Mesenteric fat pad (tissue), 1 donor: ENCODE results near the gene OR5AN1. TPM values are rescaled to one million over a fixed set of nuclear protein-coding genes. Genes with fewer than 3 reads are reported as not detected.
A peak's percentile ranks its signal among the peaks of the same experiment; 100 is the strongest.
"Not testable (repeated sequence)": the region's sequence is repeated elsewhere in the genome, so short reads cannot be mapped to it uniquely, and the experiment has no call there.

Experiments
- DNase-seq: peaks from one replicate; pipeline ENCODE4 v3.0.0-alpha.2; 2020; ENCODE audit warnings: low spot score
- long read RNA-seq: library from polyadenylated mRNA; unstranded; transcript quantifications from one replicate; pipeline ENCODE4 v2.0.0, GENCODE V29; 2020
- total RNA-seq: library from RNA; stranded (reverse); fragmentation: NEBNext Ultra II Directional; extraction: Animal tissue kit (Norgen Biotek cat#: 25700); gene quantifications from one replicate; pipeline ENCODE4 v1.2.1, GENCODE V29; 2021
- donor health status: DM: yes; HTN: yes; CAD: no.

OR5AN1 gene, protein sequence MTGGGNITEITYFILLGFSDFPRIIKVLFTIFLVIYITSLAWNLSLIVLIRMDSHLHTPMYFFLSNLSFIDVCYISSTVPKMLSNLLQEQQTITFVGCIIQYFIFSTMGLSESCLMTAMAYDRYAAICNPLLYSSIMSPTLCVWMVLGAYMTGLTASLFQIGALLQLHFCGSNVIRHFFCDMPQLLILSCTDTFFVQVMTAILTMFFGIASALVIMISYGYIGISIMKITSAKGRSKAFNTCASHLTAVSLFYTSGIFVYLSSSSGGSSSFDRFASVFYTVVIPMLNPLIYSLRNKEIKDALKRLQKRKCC
- not detected for total RNA-seq
- long read RNA-seq: 0 reads

DNA sequence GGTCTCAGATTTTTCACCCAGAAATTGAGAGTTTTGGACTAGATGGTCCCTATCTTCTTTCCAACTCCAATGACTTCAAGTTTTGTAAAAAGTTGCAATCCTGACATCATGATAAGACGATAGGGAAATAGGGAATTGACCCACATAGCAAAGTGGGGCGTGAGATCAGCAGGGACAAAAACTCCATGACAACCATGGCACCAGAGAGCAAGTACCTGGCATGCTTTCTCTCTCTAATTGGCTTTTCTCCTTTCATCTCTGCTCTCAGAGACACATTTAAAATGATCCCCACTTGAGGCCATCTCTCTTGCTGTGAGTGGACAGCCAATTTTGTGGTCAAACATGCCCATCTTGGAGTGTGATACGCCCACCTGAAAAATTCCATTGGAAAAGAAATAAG is at the start of gene OR5AN1:
Gene OR5AN1, plus strand, starts transcription at position 301 of the 400 bp plus-strand sequence. CDS start 5,564 bp downstream, outside the sequence.
- DNase-seq: no peak

DNA sequence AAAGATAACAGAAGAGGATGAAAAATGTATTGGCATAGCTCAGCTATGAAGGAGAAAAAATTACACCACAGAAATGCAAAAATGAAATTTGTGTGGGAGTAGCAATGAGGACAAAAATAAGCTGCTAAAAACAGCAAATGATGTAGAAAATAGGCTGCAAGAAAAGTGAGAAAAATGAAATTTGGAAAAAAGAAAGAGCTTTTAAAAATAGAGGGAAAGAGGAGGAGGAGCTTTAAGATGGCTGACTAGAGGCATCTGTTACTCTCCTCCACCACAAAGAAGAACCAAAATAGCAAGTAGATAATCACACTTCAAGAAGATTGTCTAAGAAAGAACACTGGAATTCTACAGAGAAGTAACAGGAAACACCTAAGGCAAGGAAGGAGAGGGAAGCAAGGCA is 23.7 kb upstream of the OR5AN1 start:
- no peak for DNase-seq

DNA sequence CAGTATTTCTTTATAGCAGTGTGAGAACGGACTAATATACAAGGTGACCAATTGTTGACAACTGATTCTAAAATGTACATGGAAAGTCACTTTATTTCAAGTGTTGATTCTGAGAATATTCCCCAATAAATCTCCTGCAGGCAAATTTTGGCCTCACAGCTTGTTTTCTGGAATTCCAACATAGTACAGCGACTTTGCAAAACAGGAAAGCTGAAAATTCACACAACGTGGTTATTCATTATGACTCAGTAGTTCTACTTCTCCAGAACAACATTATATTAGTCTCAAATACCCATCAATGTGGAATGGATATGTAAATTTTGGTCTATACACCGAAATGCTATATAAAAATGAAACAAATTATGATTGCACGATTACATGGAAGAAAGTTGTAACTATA is 22.5 kb upstream of the OR5AN1 start:
- DNase-seq: no peak

DNA sequence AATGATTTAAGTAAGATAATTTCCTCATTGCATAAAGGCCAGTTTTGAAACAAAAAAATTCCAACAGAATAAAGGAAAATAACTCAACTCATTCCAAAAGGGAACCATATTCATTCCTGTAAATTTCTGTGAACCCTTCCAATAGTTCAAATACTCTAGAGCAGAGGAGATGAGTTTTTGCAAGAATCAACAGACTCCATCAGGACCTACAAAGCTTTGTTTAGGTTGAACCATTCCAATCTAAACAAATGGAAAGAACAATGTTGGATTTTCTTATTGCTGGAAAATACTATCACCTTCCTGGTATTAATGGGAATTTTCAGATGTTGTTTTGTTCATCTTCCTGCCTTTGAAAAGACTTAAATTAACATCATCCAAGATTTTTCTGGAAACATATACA is 21.8 kb upstream of the OR5AN1 start:
- DNase-seq: no peak

DNA sequence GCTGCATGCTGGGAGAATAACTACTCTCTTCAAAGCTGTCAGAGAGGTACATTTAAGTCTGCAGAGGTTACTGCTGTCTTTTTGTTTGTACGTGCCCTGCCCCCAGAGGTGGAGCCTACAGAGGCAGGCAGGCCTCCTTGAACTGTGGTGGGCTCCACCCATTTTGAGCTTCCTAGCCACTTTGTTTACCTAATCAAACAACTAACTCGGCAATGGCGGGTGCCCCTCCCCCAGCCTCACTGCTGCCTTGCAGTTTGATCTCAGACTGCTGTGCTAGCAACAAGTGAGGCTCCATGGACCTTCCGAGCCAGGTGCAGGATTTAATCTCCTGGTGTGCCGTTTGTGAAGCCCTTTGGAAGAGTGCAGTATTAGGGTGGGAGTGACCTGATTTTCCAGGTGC is 9.0 kb upstream of the OR5AN1 start:
- not testable (repeated sequence) for DNase-seq

DNA sequence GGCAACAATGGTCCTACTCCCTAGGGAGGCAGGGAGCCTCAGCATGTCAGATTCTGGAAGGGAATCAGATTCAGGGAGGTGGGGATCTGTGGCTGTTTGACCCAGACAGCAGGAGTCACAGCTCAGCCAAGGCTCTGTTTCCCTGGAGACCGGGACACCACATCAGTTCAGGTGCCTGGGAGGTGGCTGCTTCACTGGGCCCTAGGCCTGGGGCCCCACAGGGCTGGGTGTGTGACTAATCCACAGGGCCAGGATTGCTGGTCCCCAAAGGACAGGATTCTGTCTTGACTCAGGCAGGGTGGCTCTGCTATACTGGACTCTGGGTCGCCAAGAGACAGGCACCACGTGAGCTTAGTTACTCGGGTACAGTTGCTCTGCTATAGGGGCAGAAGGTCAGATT is 3.5 kb upstream of the OR5AN1 start:
- peak; percentile 57 for DNase-seq

DNA sequence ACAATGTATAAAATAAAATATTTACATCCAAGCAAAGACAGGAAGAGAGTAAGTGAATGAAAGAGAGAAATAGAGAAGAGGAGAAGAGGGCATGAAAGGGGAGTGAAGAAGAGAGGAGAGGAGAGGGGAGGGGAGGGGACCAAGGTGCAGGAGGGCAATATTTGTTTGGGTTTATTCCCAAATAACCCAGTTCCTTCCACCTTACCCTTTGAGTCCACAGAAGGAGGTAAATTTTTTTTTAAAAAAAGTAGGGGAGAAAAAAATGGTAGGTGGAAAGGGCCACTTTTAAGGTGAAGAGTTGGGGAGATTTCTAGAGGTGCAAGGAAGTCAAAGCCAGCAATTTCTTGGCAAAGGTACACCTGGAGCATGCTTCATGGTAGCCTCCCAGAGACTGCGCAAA is 2.1 kb upstream of the OR5AN1 start:
- no peak for DNase-seq

DNA sequence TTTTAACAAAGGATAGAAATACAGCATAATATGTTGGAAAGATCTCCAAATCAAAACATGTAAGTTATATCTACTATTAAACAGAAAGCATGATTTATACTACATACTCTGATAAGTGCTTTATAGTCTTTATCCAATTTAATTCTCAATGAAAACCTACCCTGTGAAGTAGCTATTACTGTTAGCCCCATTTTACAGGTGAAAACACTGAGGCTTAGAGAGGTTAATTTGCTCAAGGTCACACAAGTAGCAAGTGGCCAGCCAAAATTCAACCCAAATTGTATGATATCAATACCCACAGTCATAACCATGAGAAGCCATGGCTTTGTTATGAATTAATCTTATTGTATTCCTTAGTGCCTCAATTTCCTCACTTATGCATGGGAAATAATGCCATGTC is 675 bp upstream of the OR5AN1 start:
- DNase-seq: no peak

DNA sequence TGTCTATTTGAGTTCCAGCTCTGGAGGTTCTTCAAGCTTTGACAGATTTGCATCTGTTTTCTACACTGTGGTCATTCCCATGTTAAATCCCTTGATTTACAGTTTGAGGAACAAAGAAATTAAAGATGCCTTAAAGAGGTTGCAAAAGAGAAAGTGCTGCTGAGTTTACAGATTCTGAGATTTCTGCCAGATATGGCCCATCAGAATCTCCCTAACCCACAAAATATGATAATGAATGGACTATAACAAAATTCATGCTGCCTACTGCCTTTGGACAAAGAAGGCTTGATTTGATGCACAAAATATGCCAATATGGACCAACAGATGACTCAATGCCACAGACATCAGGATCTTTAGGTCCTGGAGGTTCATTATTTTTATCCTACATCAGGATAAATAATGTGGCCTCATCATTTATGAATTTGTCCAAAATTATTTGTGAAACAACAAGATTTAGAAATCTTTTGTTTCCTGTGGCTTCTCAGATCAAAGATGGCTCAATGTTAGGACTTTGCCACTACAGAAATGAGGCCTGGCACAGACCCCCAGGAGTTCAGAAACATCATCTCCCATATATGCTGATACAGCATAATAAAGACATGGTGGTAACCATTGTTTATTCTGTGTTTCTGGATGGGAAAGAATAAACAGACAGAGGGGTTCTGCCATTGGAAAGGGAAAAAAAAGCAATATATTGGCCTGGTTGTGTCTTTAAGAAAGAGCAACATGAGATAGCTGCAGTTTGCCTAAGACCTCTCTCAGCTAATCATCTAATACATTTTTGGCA is 6.7 kb downstream of the OR5AN1 start:
- DNase-seq: no peak

DNA sequence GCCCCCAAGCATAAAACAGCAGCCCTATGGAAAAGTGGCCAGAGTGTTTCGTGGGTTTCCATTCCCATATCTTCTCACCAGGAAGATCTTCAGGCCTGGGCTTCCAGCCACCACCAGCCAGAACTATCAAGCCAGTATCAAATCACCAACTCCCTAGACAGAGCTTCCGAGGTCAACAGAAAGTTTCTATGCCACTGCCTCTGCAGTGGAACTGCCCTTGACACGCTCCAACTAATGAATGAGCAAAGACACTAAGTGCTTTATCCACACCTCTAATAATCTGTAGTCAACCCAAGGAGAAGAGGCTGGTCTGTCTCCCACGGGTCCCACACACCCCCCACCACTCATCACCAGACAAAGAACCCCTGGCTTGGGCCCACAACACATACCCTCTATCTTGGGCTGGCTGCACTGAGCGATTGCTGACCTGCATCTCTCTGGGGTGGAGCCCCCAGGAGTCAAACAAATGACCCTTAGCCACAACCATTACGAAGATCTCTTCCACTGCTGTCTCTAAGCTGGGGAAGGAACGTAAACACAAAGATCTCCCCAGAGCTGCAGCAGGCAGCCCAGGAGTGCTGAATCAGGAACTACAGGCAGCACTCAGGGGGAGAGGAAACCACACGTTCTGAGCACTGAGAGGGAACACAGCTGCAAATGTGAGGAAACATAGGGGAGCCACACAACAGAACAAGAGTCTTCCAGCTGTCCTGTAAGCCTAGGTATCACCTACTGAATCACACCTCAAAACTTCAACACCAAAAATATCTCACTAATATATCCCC is 9.7 kb downstream of the OR5AN1 start:
- peak; percentile 59 for DNase-seq

DNA sequence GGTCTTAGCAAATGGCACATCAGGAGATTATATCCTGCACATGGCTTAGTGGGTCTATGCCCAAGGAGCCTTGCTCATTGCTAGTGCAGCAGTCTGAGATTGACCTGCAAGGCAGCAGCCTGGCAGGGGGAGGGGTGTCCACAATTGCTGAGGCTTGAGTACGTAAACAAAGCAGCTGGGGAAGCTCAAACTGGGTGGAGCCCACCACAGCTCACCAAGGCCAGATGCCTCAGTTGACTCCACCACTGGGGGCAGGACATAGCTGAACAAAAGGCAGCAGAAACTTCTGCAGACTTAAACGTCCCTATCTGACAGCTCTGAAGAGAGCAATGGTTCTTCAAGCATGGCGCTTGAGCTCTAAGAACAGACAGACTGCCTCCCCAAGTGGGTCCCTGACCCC is 13.6 kb downstream of the OR5AN1 start:
- not testable (repeated sequence) for DNase-seq

DNA sequence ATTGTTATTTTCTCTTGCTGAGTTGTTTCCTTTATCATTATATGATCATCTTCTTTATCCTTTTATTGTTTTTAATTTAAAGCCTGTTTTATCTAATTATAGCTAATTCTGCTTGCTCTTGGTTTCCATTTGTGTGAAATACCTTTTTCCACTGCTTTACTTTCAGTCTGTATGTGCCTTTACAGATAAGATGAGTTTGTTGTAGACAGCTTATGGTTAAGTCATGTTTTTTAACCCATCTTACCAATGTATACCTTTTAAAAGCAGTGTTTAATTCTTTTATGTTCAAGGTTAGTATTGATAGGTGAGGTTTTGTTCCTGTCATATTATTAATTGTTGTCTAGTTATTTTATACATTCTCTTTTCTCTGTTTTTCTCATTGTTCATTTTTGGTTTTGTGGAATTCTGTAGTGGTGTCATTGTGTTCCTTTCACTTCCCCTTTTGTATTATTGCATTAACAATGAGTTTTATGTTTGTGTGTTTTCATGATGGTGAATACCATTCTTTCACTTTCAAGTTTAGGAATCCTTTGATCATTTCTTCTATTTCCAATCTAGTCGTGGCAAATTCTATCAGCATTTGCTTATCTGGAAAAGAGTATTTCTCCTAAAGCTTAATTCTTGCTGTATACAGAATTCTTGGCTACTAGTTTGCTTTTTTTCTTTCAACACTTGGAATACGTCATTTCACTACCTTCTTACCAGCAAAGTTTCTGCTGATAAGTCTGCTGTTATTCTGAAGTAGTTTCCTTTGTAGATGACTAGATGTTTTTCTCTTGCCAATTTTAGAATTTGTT is 21.8 kb downstream of the OR5AN1 start:
- no peak for DNase-seq

DNA sequence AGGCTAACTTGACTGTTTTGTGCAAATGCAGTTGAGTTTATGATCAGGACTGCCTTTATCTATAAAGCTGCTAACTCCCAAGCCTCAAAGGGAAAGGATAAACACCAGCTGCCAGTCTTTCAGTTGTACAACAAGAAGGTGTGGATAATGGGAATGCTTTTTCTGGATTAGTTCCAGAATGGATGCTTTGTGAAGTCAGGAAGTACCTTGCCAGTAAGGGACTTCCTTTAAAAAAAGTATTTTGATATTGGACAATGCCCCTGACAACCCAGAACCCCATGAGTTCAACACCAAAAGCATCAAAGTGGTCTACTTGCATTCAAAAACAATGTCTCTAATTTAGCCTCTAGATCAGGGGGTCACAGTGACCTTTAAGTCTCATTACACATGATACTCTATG is 35.5 kb downstream of the OR5AN1 start:
- no peak for DNase-seq

DNA sequence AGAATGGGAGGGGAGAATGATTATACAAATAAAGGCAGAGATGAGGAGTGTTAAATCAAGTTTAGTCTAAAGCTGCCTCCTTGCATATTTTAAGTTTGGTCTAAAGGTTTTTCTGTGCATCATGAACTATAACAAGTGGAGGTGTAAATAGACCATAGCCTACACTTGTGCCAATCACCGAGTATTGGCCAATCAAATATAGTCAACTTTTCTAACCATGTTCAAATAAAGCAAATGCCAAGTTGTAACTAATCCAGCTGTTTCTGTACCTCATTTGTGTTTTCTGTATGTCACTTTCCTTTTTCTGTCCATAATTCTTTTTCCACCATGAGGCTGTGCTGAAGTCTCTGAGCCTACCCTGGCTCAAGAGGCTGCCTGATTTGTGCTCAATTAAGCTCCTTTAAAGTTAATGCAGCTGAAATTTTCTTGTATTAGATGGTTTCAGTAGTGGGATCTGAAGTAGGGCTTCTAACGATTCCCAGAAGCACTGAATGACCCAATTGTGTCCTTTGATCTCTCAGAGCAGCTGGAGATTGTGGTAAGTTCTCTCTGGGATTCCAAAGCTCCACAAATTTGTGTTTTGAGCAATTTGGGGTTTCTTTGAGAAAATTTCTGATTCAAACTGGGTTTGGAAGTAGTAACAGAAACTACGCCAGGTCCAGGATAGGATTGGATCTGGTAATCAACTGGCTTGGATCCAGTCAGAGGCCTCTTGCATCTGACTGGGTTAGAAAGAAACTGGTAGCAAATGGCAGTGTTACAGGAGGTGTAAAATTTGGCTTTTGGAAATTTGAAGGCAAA is 42.0 kb downstream of the OR5AN1 start:
- no peak for DNase-seq

DNA sequence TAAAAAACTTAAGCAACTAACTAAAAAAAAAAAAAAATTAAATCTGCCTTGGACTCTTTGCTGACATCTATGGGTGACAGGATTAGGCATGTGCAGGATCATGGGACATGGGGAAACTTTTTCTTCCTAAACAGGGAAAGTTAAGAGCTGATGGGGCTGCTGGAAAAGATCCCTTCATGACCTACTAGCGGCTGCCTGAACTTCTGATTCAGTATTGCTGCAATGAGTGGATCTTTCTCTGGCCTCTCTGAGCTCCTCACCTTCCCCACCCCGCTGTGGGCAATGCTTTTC is 42.5 kb downstream of the OR5AN1 start:
- no peak for DNase-seq

DNA sequence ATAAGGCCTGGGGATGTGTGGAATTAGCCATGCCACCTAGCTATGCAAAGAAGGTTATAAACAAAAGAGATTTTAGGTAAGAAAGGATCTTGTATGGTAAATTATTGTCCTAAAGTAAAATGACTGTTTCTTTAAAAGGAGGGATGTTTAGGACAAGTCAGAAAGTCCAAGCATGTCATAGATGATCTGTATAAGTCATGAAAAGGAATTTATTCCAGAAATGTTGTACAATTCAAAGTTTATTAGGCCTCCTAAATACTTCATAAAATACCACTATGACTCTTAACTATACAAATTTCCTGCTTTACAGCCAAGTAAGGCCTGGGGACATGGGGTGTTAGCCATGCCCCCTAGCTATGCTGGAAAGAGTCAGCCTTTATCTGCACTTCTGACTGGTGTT is 44.9 kb downstream of the OR5AN1 start:
- no peak for DNase-seq

DNA sequence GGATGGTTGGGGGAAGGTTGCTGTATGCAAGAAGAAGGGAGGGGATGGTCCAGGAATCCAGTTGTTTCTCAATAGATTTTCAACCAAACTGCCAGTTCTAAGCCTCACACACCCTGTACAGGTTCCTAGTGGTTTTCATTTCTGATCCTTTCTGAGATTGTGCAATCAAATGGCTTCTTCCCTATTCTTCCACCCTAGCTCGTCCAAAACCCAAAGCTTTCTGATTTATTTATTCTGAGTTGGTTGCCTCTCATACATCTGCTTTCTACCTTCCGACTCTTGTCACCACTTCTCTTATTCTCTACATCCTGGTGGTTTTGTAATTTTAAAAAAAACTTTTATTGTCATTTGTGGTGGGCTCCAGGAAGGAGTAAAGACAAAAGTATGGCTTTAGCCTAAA is 55.0 kb downstream of the OR5AN1 start:
- no peak for DNase-seq

DNA sequence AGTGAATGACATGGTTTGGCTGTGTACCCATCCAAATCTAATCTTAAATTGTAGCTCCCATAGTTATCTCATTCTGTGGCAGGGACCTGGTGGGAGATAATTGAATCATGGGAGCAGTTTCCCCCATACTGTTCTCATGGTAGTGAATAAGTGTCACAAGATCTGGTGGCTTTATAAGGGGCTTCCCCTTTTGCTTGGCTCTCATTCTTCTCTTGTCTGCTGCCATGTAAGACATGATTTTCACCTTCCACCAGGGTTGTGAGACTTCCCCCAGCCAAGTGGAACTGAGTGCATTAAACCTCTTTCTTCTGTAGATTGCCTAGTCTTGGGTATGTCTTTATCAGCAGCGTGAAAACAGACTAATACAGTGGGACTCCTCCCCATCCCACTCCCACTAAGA is 56.4 kb downstream of the OR5AN1 start:
- no peak for DNase-seq

DNA sequence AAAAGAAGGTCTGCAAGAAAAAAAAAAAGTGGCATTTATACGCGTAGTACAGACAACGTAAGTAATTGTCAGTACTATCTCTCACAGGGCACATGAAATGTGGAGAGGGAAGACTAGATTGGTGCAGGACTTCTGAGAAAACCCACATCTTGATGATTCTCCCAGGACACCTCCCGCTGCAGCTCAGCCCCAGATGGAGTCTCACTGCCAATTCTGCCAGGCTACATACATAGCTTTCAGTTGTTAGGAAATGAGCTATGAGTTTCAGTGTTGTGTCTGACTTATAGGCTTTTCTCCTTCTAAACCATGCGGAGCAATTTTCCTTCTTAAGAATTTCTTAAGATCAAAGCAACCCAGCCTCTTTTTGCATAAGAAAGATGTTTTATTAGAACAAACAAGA is 57.9 kb downstream of the OR5AN1 start:
- DNase-seq: no peak

DNA sequence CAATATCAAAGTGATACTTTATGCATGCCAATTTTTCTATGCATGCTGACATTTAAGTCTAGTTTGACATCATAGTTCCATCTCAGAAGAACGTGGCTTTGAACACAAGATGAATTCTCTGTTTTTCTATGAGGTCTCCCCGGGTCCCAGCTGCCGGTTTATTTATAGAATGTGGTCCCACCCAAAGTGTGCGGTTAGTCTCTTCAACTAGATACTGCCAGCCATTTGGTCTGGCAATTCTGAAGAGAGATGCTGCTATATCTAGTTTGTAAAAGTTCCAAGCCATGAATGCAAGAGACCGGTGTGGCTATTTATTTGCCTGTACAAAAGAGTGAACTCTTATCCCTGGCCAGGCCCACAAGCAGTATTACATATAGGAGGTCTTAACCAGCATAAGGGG is 58.3 kb downstream of the OR5AN1 start:
- no peak for DNase-seq

DNA sequence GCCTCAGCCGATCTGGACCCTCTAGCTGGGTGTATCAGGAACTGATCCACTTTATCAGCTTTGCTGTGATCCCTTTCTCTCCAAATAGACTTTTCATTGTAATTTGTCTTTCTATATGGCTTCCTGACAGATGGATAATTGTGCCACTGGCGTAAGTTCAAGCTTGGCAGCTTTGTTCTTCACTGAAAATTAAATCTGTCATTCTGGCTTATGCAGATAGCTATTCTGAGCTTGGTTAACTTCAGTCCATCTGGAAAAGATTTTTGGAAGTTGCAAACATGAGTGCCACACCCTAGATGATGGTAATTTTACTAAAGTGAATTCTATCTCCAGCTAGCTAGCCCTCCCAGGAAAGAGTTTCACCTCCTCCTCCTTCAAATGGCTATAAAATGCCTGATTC is 59.5 kb downstream of the OR5AN1 start:
- no peak for DNase-seq
